SK-N-SH (cell line): Measurements from ENCODE around the gene PCP4L1. TPM values are rescaled to one million over a fixed set of nuclear protein-coding genes. Genes with fewer than 3 reads are reported as not detected.
A peak's percentile ranks its signal among the peaks of the same experiment; 100 is the strongest.

Source experiments
- CTCF ChIA-PET: fragments of 300-600, 350-600 bp; formaldehyde crosslinking; extraction: SDS; loops from one replicate; lab custom pipeline; 2021; lab: Yijun Ruan, JAX
- POLR2A ChIA-PET: fragments of 350-600 bp; sonication (Branson Sonifier 250); formaldehyde crosslinking; extraction: SDS; loops from one replicate; lab custom pipeline; 2020; ENCODE audit warnings: antibody characterized with exemption, inconsistent platforms; lab: Yijun Ruan, JAX
- DNase-seq: peaks from one replicate; pipeline ENCODE4 v3.0.0; 2012
- H2AFZ ChIP-seq: fragments of 200-600 bp; sonication (generic); 2 replicates; pipeline ENCODE4 v1.8.1; 2016; ENCODE audit warnings: antibody characterized with exemption, mild to moderate bottlenecking, low read depth
- H3F3A ChIP-seq: fragments of 200-600 bp; sonication (generic); replicated peaks from 2 replicates; pipeline ENCODE3; 2016; ENCODE audit warnings: antibody characterized with exemption, mild to moderate bottlenecking; ENCODE audit not compliant: insufficient read depth
- H3K27ac ChIP-seq, 2 experiments: fragments of 200-500 bp in 1 of 2; fragments of 200-600 bp in 1 of 2; sonication (Bioruptor generic) in 1 of 2; sonication (generic), shearing (Covaris generic) in 1 of 2; 2 replicates each; pipeline versions ENCODE4 v1.5.1 to v1.6.1; 2014 to 2016; ENCODE audit warnings: low read depth in 2 of 2, inconsistent platforms in 1 of 2, low read length in 1 of 2, mild to moderate bottlenecking in 1 of 2, mixed read lengths in 1 of 2
- H3K27me3 ChIP-seq: fragments of 200-600 bp; sonication (generic), shearing (Covaris generic); 2 replicates; pipeline ENCODE4 v1.6.1; 2016; ENCODE audit warnings: mixed run types; ENCODE audit not compliant: insufficient read depth
- H3K36me3 ChIP-seq, 2 experiments: fragments of 200-500 bp in 1 of 2; fragments of 200-600 bp in 1 of 2; sonication (Bioruptor generic) in 1 of 2; sonication (generic) in 1 of 2; replicated peaks in 1 of 2; 2 replicates each; pipeline versions ENCODE3 to v1.5.1; 2014 to 2016; ENCODE audit warnings: low read length in 1 of 2, mild to moderate bottlenecking in 1 of 2; ENCODE audit not compliant: insufficient read depth in 2 of 2, control insufficient read depth in 1 of 2
- H3K4me1 ChIP-seq, 2 experiments: fragments of 200-500 bp in 1 of 2; fragments of 200-600 bp in 1 of 2; sonication (Bioruptor generic) in 1 of 2; sonication (generic), shearing (Covaris generic) in 1 of 2; 2 replicates each; pipeline versions ENCODE4 v1.5.1 to v1.6.1; 2014 to 2016; ENCODE audit warnings: low read depth in 1 of 2, low read length in 1 of 2, mixed run types in 1 of 2; ENCODE audit not compliant: insufficient read depth in 2 of 2, control insufficient read depth in 1 of 2
- H3K4me2 ChIP-seq: fragments of 200-600 bp; sonication (generic), shearing (Covaris generic); 2 replicates; pipeline ENCODE4 v1.6.1; 2017; ENCODE audit warnings: mixed run types
- H3K4me3 ChIP-seq, 2 experiments: fragments of 200-500 bp in 1 of 2; fragments of 200-600 bp in 1 of 2; sonication (Bioruptor generic) in 1 of 2; sonication (generic), shearing (Covaris generic) in 1 of 2; 2 replicates each; pipeline versions ENCODE4 v1.5.1 to v1.8.1; 2014 to 2016; ENCODE audit warnings: low read depth in 2 of 2, inconsistent platforms in 1 of 2, low read length in 1 of 2, mild to moderate bottlenecking in 1 of 2, mixed read lengths in 1 of 2, moderate library complexity in 1 of 2
- H3K79me2 ChIP-seq: fragments of 200-600 bp; sonication (generic); 2 replicates; pipeline ENCODE4 v1.8.1; 2017; ENCODE audit warnings: mild to moderate bottlenecking; ENCODE audit not compliant: insufficient read depth
- H3K9ac ChIP-seq: fragments of 200-600 bp; sonication (generic); 2 replicates; pipeline ENCODE4 v1.6.1; 2017; ENCODE audit warnings: mixed run types
- H3K9me2 ChIP-seq: fragments of 200-600 bp; sonication (generic); 2 replicates; pipeline ENCODE4 v1.6.1; 2017; ENCODE audit warnings: mixed run types
- H3K9me3 ChIP-seq: fragments of 200-600 bp; sonication (generic); 2 replicates; pipeline ENCODE4 v1.6.1; 2017; ENCODE audit warnings: mixed run types, mild to moderate bottlenecking, moderate library complexity
- H4K20me1 ChIP-seq: fragments of 200-600 bp; sonication (generic); 2 replicates; pipeline ENCODE4 v1.6.1; 2017; ENCODE audit warnings: mild to moderate bottlenecking, mixed run types; ENCODE audit not compliant: insufficient read depth
- CTCF ChIP-seq: fragments of 200-600 bp; sonication (generic); IDR thresholded peaks from 2 replicates; pipeline ENCODE4 v1.6.1; 2017; ENCODE audit warnings: antibody characterized with exemption, mild to moderate bottlenecking, moderate library complexity
- EP300 ChIP-seq, 2 experiments: IDR thresholded peaks; 2 replicates each; pipeline versions ENCODE4 v1.4.0 to v1.6.1; 2012; ENCODE audit warnings: borderline replicate concordance in 1 of 2, low read depth in 1 of 2, low read length in 1 of 2
- FOSL2 ChIP-seq: IDR thresholded peaks from 2 replicates; pipeline ENCODE4 v1.4.0; 2012; ENCODE audit warnings: low read depth, mild to moderate bottlenecking, moderate library complexity, borderline replicate concordance
- FOXM1 ChIP-seq: IDR thresholded peaks from 2 replicates; pipeline ENCODE4 v1.4.0; 2012; ENCODE audit warnings: low read depth, mild to moderate bottlenecking
- GABPA ChIP-seq: IDR thresholded peaks from 2 replicates; pipeline ENCODE4 v1.4.0; 2012; ENCODE audit warnings: low read depth, mild to moderate bottlenecking
- IRF3 ChIP-seq: fragments of 150-350 bp; IDR thresholded peaks from 2 replicates; pipeline ENCODE4 v1.6.1; 2016; ENCODE audit warnings: mild to moderate bottlenecking, low read depth, low read length
- JUND ChIP-seq: IDR thresholded peaks from 2 replicates; pipeline ENCODE4 v1.4.0; 2012
- MEF2A ChIP-seq: IDR thresholded peaks from 2 replicates; pipeline ENCODE4 v1.4.0; 2012; ENCODE audit warnings: low read depth, borderline replicate concordance
- MXI1 ChIP-seq: IDR thresholded peaks from 2 replicates; pipeline ENCODE4 v1.6.1; 2012; ENCODE audit warnings: mild to moderate bottlenecking, low read depth, low read length, improper control_type of control experiment
- NFIC ChIP-seq: IDR thresholded peaks from 2 replicates; pipeline ENCODE4 v1.4.0; 2012; ENCODE audit warnings: borderline replicate concordance
- NRF1 ChIP-seq: IDR thresholded peaks from 2 replicates; pipeline ENCODE4 v1.6.1; 2012; ENCODE audit warnings: low read depth, mild to moderate bottlenecking, low read length
- PBX3 ChIP-seq: IDR thresholded peaks from 2 replicates; pipeline ENCODE4; 2012
- REST ChIP-seq: IDR thresholded peaks from 2 replicates; pipeline ENCODE4 v1.6.1; 2012; ENCODE audit warnings: mild to moderate bottlenecking, low read depth, low read length, moderate library complexity
- RFX5 ChIP-seq: IDR thresholded peaks from 2 replicates; pipeline ENCODE4 v1.6.1; 2012; ENCODE audit warnings: mild to moderate bottlenecking, improper control_type of control experiment, low read length
- TCF12 ChIP-seq: IDR thresholded peaks from 2 replicates; pipeline ENCODE4 v1.4.0; 2012
- TEAD4 ChIP-seq: IDR thresholded peaks from 2 replicates; pipeline ENCODE4 v1.4.0; 2012; ENCODE audit warnings: mild to moderate bottlenecking, borderline replicate concordance; ENCODE audit not compliant: insufficient read depth
- USF1 ChIP-seq: IDR thresholded peaks from 2 replicates; pipeline ENCODE4 v1.4.0; 2012; ENCODE audit warnings: low read depth, borderline replicate concordance
- USF2 ChIP-seq: fragments of 150-350 bp; IDR thresholded peaks from 2 replicates; pipeline ENCODE4 v1.6.1; 2017; ENCODE audit warnings: antibody characterized with exemption, low read length, low read depth, borderline replicate concordance
- WGBS: methylation state at CpG from one replicate; pipeline ENCODE4 v1.1.6; 2017; ENCODE audit warnings: low lambda C conversion rate; 5-methylcytosine and 5-hydroxymethylcytosine counted together
- polyA plus RNA-seq, 3 experiments: library from polyadenylated mRNA; depleted of rRNA; stranded (reverse); fragments of >200 nt; gene quantifications; 2 replicates each; pipeline ENCODE4 v1.2.3, GENCODE V29; 2012

Gene PCP4L1
- polyA plus RNA-seq, 1 of the 3 experiments (the other 2 are of a cell fraction): not detected

- H2AFZ ChIP-seq: peak overlapping the region; percentile 93
- peaks cover 0 to 11% of the 10 kb centered on the region in 2 experiments; a peak in 2 of 4 replicates for H3K4me1 ChIP-seq
- no peak overlapping the region for H3K27ac ChIP-seq
- H3K9ac ChIP-seq: peak overlapping the region; percentile 62
- no peaks in the 10 kb centered on the region for H3K9me3 ChIP-seq
- H3K9me2 ChIP-seq: no peaks in the 10 kb centered on the region
- H3K27me3 ChIP-seq: no peaks in the 10 kb centered on the region
- WGBS: 35% methylated on average over 14 of the region's 17 CpGs
- TF ChIP-seq USF1 (no peak), FOSL2 (no peak), JUND (no peak), MEF2A (no peak), NFIC (no peak), REST (no peak), RFX5 (no peak), USF2 (no peak), IRF3 (no peak), CTCF (no peak), PBX3 (no peak), NRF1 (no peak), TEAD4 (no peak), TCF12 (no peak), GABPA (no peak), EP300 (IDR thresholded peaks at IDR 0.05; ENCODE audit: borderline replicate concordance in 1 of 2, low read depth in 1 of 2, low read length in 1 of 2) (no peak), FOXM1 (no peak), MXI1 (no peak)
- no peaks in the 10 kb centered on the region for H3K79me2 ChIP-seq
- ChIA-PET CTCF (interaction anchor here (0.9 to 2.7 kb wide), 14 partner anchors 9 to 113 kb away, joined by 3 to 16 read pairs (median 4); partner anchors contain the start of genes APOA2, SDHC and TOMM40L), POLR2A (interaction anchor here (1.3 to 1.6 kb wide), 4 partner anchors 9 to 107 kb away, joined by 4 to 16 read pairs (median 4); partner anchors contain the start of gene SDHC)
- H3K4me2 ChIP-seq: peak overlapping the region; percentile 91
- H4K20me1 ChIP-seq: no peaks in the 10 kb centered on the region
- H3K36me3 ChIP-seq: peaks cover 0 to 3% of the 10 kb centered on the region in 2 experiments
- peaks cover 8% of the 10 kb centered on the region for H3F3A ChIP-seq
- H3K4me3 ChIP-seq: peak overlapping the region; percentile 71 to 79
- DNase-seq: peak; percentile 39
These were observed 46.7 kb downstream of the PCP4L1 start for GRCh38 chr1:161304927-161305866.
